GM18870 (cell line): ENCODE data around the gene KCNA3.

Experiments
- ATAC-seq: cut with Tn5 transposase; IDR thresholded peaks from one replicate; pipeline ENCODE4 v1.9.1; 2021; ENCODE audit warnings: moderate library complexity; ENCODE audit not compliant: unreplicated experiment

The KCNA3 gene

GRCh38 chr1:110674337-110675059 is at the start of gene KCNA3:
Gene KCNA3 (minus strand): TSS chr1:110674940. CDS start chr1:110674809, 131 bp downstream.
- no peak for ATAC-seq

- ATAC-seq = no peak
Measured at GRCh38 chr1:110722807-110723206, 48.1 kb upstream of the KCNA3 start.

- ATAC-seq = no peak
Measured at GRCh38 chr1:110719908-110720307, 45.2 kb upstream of the KCNA3 start.

- ATAC-seq = no peak
Measured at GRCh38 chr1:110718452-110718851, 43.7 kb upstream of the KCNA3 start.

- no peak for ATAC-seq
Measured at GRCh38 chr1:110717179-110717578, 42.4 kb upstream of the KCNA3 start.

- ATAC-seq = no peak
Measured at GRCh38 chr1:110714374-110714995, 39.7 kb upstream of the KCNA3 start.

- no peak for ATAC-seq
Measured at GRCh38 chr1:110713221-110713620, 38.5 kb upstream of the KCNA3 start.

GRCh38 chr1:110710314-110710713 is 35.6 kb upstream of the KCNA3 start:
- ATAC-seq = no peak

GRCh38 chr1:110708974-110709440 is 34.3 kb upstream of the KCNA3 start:
- ATAC-seq = no peak

GRCh38 chr1:110707232-110707631 is 32.5 kb upstream of the KCNA3 start:
- ATAC-seq = no peak

GRCh38 chr1:110706621-110707020 is 31.9 kb upstream of the KCNA3 start:
- ATAC-seq = no peak

- ATAC-seq = no peak
Measured at GRCh38 chr1:110702260-110702659, 27.5 kb upstream of the KCNA3 start.

GRCh38 chr1:110700767-110701166 is 26.0 kb upstream of the KCNA3 start:
- ATAC-seq = no peak

GRCh38 chr1:110697606-110698005 is 22.9 kb upstream of the KCNA3 start:
- ATAC-seq = no peak

GRCh38 chr1:110696818-110697217 is 22.1 kb upstream of the KCNA3 start:
- ATAC-seq = no peak

GRCh38 chr1:110690709-110691365 is 16.1 kb upstream of the KCNA3 start:
- ATAC-seq = no peak

GRCh38 chr1:110689868-110690267 is 15.1 kb upstream of the KCNA3 start:
- ATAC-seq = no peak

GRCh38 chr1:110688514-110688913 is 13.8 kb upstream of the KCNA3 start:
- no peak for ATAC-seq

- no peak for ATAC-seq
Measured at GRCh38 chr1:110687250-110687649, 12.5 kb upstream of the KCNA3 start.

- ATAC-seq = no peak
Measured at GRCh38 chr1:110686188-110686587, 11.4 kb upstream of the KCNA3 start.

- ATAC-seq = no peak
Measured at GRCh38 chr1:110684491-110684890, 9.8 kb upstream of the KCNA3 start.

- ATAC-seq = no peak
Measured at GRCh38 chr1:110682898-110683297, 8.2 kb upstream of the KCNA3 start.
